ENCODE measurements around the gene RB1. TPM values are rescaled to one million over a fixed set of nuclear protein-coding genes. Genes with fewer than 3 reads are reported as not detected.

RB1 gene
- polyA plus RNA-seq, 2 of the 4 experiments (the other 2 are of a cell fraction): 17.7 to 22.2 TPM

GRCh38 chr13:48294653-48295052 is 8.9 kb upstream of the RB1 start:
- ATAC-seq (no peak), FAIRE-seq (no peak), DNase-seq (ENCODE audit: low read depth in 1 of 2, low spot score in 1 of 2) (no peak)
- TF ChIP-seq RNF2 (IDR thresholded peaks at IDR 0.05; ENCODE audit: borderline replicate concordance, low read depth) (no peak), SREBF2 (IDR thresholded peaks at IDR 0.05) (no peak), PBX3 (IDR thresholded peaks at IDR 0.05) (no peak), RCOR1 (IDR thresholded peaks at IDR 0.05; ENCODE audit: low read depth, low read length) (no peak), HOXB13 (CRISPR knock-in tag; IDR thresholded peaks at IDR 0.05; ENCODE audit: low read depth) (no peak), ZSCAN20 (CRISPR knock-in tag; IDR thresholded peaks at IDR 0.05) (no peak), POLR2AphosphoS2 (conservative IDR thresholded peaks at IDR 0.05; ENCODE audit: low read length) (no peak), CEBPB (IDR thresholded peaks at IDR 0.05) (no peak), JUNB (IDR thresholded peaks at IDR 0.05) (no peak), NPAS2 (CRISPR knock-in tag; IDR thresholded peaks at IDR 0.05; ENCODE audit: borderline replicate concordance) (no peak)
- TF ChIP-seq, protein P1, sequence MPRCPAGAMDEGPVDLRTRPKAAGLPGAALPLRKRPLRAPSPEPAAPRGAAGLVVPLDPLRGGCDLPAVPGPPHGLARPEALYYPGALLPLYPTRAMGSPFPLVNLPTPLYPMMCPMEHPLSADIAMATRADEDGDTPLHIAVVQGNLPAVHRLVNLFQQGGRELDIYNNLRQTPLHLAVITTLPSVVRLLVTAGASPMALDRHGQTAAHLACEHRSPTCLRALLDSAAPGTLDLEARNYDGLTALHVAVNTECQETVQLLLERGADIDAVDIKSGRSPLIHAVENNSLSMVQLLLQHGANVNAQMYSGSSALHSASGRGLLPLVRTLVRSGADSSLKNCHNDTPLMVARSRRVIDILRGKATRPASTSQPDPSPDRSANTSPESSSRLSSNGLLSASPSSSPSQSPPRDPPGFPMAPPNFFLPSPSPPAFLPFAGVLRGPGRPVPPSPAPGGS (IDR thresholded peaks at IDR 0.05): no peak
- POLR2A ChIA-PET: no interaction called here
- H3K27ac ChIP-seq: no peak overlapping the region
- CTCF ChIA-PET: interaction anchor here (1.0 kb wide), 1 partner anchor 116 kb away, joined by 3 read pairs; no protein-coding TSS in a partner anchor
- no peaks in the 10 kb centered on the region for H3K4me1 ChIP-seq
- WGBS (ENCODE audit: missing lambda C conversion rate): 86% methylated on average over 2 of the region's 2 CpGs
- H3K4me3 ChIP-seq: no peak overlapping the region
- no peak overlapping the region for H3K4me2 ChIP-seq
- H3K9me3 ChIP-seq: no peaks in the 10 kb centered on the region

DNA sequence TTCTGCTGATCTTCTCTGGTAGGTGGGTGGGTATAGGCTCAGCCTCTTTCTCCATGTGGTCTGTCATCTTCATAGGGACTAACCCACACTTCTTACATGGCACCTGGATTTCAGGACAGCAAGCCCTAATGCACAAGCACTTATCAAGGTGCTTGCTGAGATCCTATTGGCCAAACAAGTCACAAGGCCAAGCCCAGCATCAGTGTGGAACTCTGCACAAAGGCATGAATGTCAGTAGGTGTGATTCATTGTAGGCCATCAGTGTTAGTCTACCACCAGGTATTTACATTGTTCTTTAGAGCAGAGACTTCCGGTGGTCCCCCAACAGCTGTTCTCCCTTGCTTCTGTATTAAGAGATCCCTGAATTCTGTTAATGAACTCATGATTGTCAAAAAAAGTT is 8.3 kb upstream of the RB1 start:
- Histone ChIP-seq H3K9me3 (no peaks in the 10 kb centered on the region), H3K4me1 (no peaks in the 10 kb centered on the region), H3K4me3 (no peak overlapping the region), H3K4me2 (no peak overlapping the region), H3K27ac (no peak overlapping the region)
- 91% methylated on average over 1 of the region's 1 CpG for WGBS (ENCODE audit: missing lambda C conversion rate)
- TF ChIP-seq ZSCAN20 (CRISPR knock-in tag; IDR thresholded peaks at IDR 0.05): no peak
- TF ChIP-seq ZFP36 (IDR thresholded peaks at IDR 0.05; ENCODE audit: borderline replicate concordance, partially characterized antibody): no peak
- TF ChIP-seq, protein P2, sequence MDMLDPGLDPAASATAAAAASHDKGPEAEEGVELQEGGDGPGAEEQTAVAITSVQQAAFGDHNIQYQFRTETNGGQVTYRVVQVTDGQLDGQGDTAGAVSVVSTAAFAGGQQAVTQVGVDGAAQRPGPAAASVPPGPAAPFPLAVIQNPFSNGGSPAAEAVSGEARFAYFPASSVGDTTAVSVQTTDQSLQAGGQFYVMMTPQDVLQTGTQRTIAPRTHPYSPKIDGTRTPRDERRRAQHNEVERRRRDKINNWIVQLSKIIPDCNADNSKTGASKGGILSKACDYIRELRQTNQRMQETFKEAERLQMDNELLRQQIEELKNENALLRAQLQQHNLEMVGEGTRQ (IDR thresholded peaks at IDR 0.05): no peak
- no peak for TF ChIP-seq RAD21 (conservative IDR thresholded peaks at IDR 0.05 in 1 of 2, IDR thresholded peaks at IDR 0.05 in 1 of 2)
- no peak for TF ChIP-seq TP53 (CRISPR knock-in tag; IDR thresholded peaks at IDR 0.05)
- TF ChIP-seq, protein P1 (IDR thresholded peaks at IDR 0.05): no peak
- no peak for TF ChIP-seq POLR2AphosphoS2 (conservative IDR thresholded peaks at IDR 0.05; ENCODE audit: low read length)
- TF ChIP-seq MAFK (IDR thresholded peaks at IDR 0.05; ENCODE audit: partially characterized antibody): no peak
- no peak for TF ChIP-seq GATA3 (IDR thresholded peaks at IDR 0.05; ENCODE audit: borderline replicate concordance)
- TF ChIP-seq JUN (IDR thresholded peaks at IDR 0.05): no peak
- TF ChIP-seq HDAC2 (IDR thresholded peaks at IDR 0.05): no peak
- no peak for TF ChIP-seq PHF8 (IDR thresholded peaks at IDR 0.05; ENCODE audit: borderline replicate concordance, low read depth)
- ChIA-PET CTCF (interaction anchor here (0.6 kb wide), 1 partner anchor 30 kb away, joined by 3 read pairs; no protein-coding TSS in a partner anchor), POLR2A (no interaction called here)
- FAIRE-seq: no peak
- DNase-seq (ENCODE audit: low read depth in 1 of 2, low spot score in 1 of 2): no peak
- ATAC-seq: no peak

DNA sequence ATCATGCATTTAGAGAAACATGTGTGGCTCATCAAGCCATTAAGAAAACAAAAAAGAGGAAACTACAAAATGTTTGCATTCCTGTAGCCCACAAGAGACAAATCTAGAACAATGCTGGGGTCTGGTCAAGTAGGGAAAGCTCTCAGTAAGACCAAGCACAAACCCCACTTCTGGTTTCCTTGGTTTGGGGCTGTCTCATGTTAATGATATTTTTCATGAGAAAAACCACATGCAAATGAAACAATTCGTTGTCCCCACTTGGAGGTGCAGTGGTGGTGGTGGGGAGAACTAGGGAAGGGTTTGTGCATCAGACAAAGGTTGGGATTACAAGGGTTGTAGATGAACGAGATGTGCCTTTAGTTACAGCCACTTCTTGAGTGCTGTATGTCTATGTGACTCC is 7.0 kb upstream of the RB1 start:
- Histone ChIP-seq H3K27ac (no peak overlapping the region), H3K9me3 (no peaks in the 10 kb centered on the region), H3K4me2 (no peak overlapping the region), H3K4me1 (no peaks in the 10 kb centered on the region), H3K4me3 (no peak overlapping the region)
- TF ChIP-seq FOSB (CRISPR knock-in tag; IDR thresholded peaks at IDR 0.05) (no peak), KDM5A (IDR thresholded peaks at IDR 0.05) (no peak), ZC3H11A (IDR thresholded peaks at IDR 0.05) (no peak), HOXB5 (CRISPR knock-in tag; IDR thresholded peaks at IDR 0.05) (no peak), TFCP2L1 (CRISPR knock-in tag; IDR thresholded peaks at IDR 0.05) (no peak), RARB (CRISPR knock-in tag; IDR thresholded peaks at IDR 0.05) (no peak), MAZ (IDR thresholded peaks at IDR 0.05; ENCODE audit: borderline replicate concordance, low read depth, low read length) (no peak), KDM1A (IDR thresholded peaks at IDR 0.05; ENCODE audit: low read depth) (no peak), GATA3 (IDR thresholded peaks at IDR 0.05; ENCODE audit: borderline replicate concordance) (no peak), CHD2 (IDR thresholded peaks at IDR 0.05; ENCODE audit: low read length, partially characterized antibody) (no peak)
- TF ChIP-seq, protein P1 (IDR thresholded peaks at IDR 0.05): no peak
- TF ChIP-seq, protein P3, sequence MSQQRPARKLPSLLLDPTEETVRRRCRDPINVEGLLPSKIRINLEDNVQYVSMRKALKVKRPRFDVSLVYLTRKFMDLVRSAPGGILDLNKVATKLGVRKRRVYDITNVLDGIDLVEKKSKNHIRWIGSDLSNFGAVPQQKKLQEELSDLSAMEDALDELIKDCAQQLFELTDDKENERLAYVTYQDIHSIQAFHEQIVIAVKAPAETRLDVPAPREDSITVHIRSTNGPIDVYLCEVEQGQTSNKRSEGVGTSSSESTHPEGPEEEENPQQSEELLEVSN (IDR thresholded peaks at IDR 0.05; ENCODE audit: borderline replicate concordance, low read depth): no peak
- POLR2A ChIA-PET: no interaction called here
- CTCF ChIA-PET: no interaction called here
- no peak for FAIRE-seq
- no peak for ATAC-seq
- 35% methylated on average over 2 of the region's 2 CpGs for WGBS (ENCODE audit: missing lambda C conversion rate)
- DNase-seq (ENCODE audit: low read depth in 1 of 2, low spot score in 1 of 2): no peak

All from A549 (cell line).